Fibroblast of peridontal ligament (primary cell): Measurements from ENCODE around the gene PLA2G7.
"Not testable (repeated sequence)": the region's sequence is repeated elsewhere in the genome, so short reads cannot be mapped to it uniquely, and the experiment has no call there.

Experiments used
- DNase-seq: peaks from one replicate; pipeline ENCODE4 v3.0.0-alpha.2; 2010; ENCODE audit errors: extremely low read depth

The PLA2G7 gene

GRCh38 chr6:46748940-46749503, 13.8 kb upstream of the PLA2G7 start:
- no peak for DNase-seq

- DNase-seq = no peak
These were observed 11.5 kb upstream of the PLA2G7 start, which contains the start of gene ANKRD66 for GRCh38 chr6:46746696-46747095. Gene ANKRD66 (plus strand): TSS chr6:46746933. CDS start chr6:46751949, 5,016 bp downstream.

GRCh38 chr6:46745973-46746372, 10.8 kb upstream of the PLA2G7 start:
- DNase-seq = no peak

GRCh38 chr6:46744159-46744725, 9.1 kb upstream of the PLA2G7 start:
- not testable (repeated sequence) for DNase-seq

GRCh38 chr6:46743425-46744158, 8.4 kb upstream of the PLA2G7 start:
- DNase-seq = no peak

- DNase-seq = no peak
These were observed 6.7 kb upstream of the PLA2G7 start for GRCh38 chr6:46741910-46742309.

GRCh38 chr6:46741482-46741881, 6.3 kb upstream of the PLA2G7 start:
- no peak for DNase-seq

GRCh38 chr6:46736906-46737305, 1.7 kb upstream of the PLA2G7 start:
- no peak for DNase-seq

- DNase-seq = no peak
These were observed 501 bp upstream of the PLA2G7 start for GRCh38 chr6:46735720-46736031.

- no peak for DNase-seq
These were observed 1.8 kb downstream of the PLA2G7 start for GRCh38 chr6:46733341-46733801.

GRCh38 chr6:46730921-46731461, 4.2 kb downstream of the PLA2G7 start:
- no peak for DNase-seq

- DNase-seq = no peak
These were observed 5.3 kb downstream of the PLA2G7 start for GRCh38 chr6:46729787-46730326.

- DNase-seq = no peak
These were observed 14.8 kb downstream of the PLA2G7 start for GRCh38 chr6:46720401-46720800.

- DNase-seq = peak; percentile 18
These were observed 16.1 kb downstream of the PLA2G7 start for GRCh38 chr6:46719099-46719498.

GRCh38 chr6:46715141-46715540, 20.0 kb downstream of the PLA2G7 start:
- no peak for DNase-seq

- DNase-seq = no peak
These were observed 23.7 kb downstream of the PLA2G7 start for GRCh38 chr6:46711491-46711890.

- no peak for DNase-seq
These were observed 28.7 kb downstream of the PLA2G7 start for GRCh38 chr6:46706464-46706863.

GRCh38 chr6:46704562-46704961, 30.6 kb downstream of the PLA2G7 start:
- DNase-seq = peak; percentile 4

GRCh38 chr6:46699970-46700369, 35.2 kb downstream of the PLA2G7 start:
- no peak for DNase-seq

- DNase-seq = no peak
These were observed 44.2 kb downstream of the PLA2G7 start for GRCh38 chr6:46690911-46691451.

GRCh38 chr6:46690141-46690755, 44.9 kb downstream of the PLA2G7 start:
- DNase-seq = no peak

GRCh38 chr6:46689657-46690056, 45.5 kb downstream of the PLA2G7 start:
- DNase-seq = no peak
